SK-N-SH treated with all-trans-retinoic acid at 6 μM for 48 hours (cell line): ENCODE data around the gene SLC2A2.

Experiments
- GLIS3 ChIP-seq: fragments of 250-450 bp; sonication (Bioruptor Pico); IDR thresholded peaks from 2 replicates; pipeline ENCODE4 v1.5.0; 2020; ENCODE audit warnings: mild to moderate bottlenecking, moderate library complexity
- PPARA ChIP-seq: fragments of 250-450 bp; sonication (Bioruptor Pico); IDR thresholded peaks from 2 replicates; pipeline ENCODE4 v1.5.0; 2020; ENCODE audit warnings: mild to moderate bottlenecking, borderline replicate concordance
- RARB ChIP-seq: fragments of 250-450 bp; sonication (Bioruptor Pico); IDR thresholded peaks from 2 replicates; pipeline ENCODE4 v1.8.0; 2021; ENCODE audit warnings: mild to moderate bottlenecking, moderate library complexity
- ZC3H10 ChIP-seq: fragments of 250-450 bp; sonication (Bioruptor Pico); IDR thresholded peaks from 2 replicates; pipeline ENCODE4 v1.5.1; 2021; ENCODE audit warnings: mild to moderate bottlenecking, moderate library complexity
- ZFP3 ChIP-seq: fragments of 250-450 bp; sonication (Bioruptor Pico); IDR thresholded peaks from 2 replicates; pipeline ENCODE4 v1.5.0; 2020; ENCODE audit warnings: mild to moderate bottlenecking, moderate library complexity
- ZFP30 ChIP-seq: fragments of 450-650 bp; formaldehyde crosslinking; IDR thresholded peaks from 2 replicates; pipeline ENCODE4 v1.5.0; 2022; ENCODE audit warnings: mild to moderate bottlenecking, moderate library complexity
- TF ChIP-seq, protein P1 (sequence below): fragments of 250-450 bp; sonication (Bioruptor Pico); IDR thresholded peaks from 2 replicates; pipeline ENCODE4 v1.8.0; 2020; ENCODE audit warnings: mild to moderate bottlenecking, moderate library complexity, borderline replicate concordance

DNA sequence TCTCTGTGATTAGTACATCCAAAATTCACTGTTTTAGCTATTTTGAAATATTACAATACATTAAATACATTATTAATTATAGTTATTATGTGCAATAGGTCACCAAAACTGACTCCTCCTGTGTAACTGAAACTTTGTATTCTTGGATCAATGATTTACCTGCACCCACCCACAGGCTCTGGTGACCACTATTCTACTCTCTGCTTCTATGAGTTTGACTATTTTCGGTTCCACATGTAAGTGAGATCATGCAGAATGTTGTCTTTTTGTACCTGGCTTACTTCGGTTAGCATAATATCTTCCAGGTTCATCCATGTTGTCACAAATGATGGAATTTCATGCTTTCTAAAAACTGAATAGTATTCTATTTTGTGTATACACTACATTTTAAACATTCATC lies 43.8 kb downstream of the SLC2A2 start:
- TF ChIP-seq ZFP3 (CRISPR knock-in tag), result no peak
- TF ChIP-seq ZFP30 (CRISPR knock-in tag), result no peak
- TF ChIP-seq RARB (CRISPR knock-in tag), result no peak
- no peak for TF ChIP-seq ZC3H10 (CRISPR knock-in tag)
- no peak for TF ChIP-seq GLIS3
- no peak for TF ChIP-seq PPARA
- TF ChIP-seq, protein P1, sequence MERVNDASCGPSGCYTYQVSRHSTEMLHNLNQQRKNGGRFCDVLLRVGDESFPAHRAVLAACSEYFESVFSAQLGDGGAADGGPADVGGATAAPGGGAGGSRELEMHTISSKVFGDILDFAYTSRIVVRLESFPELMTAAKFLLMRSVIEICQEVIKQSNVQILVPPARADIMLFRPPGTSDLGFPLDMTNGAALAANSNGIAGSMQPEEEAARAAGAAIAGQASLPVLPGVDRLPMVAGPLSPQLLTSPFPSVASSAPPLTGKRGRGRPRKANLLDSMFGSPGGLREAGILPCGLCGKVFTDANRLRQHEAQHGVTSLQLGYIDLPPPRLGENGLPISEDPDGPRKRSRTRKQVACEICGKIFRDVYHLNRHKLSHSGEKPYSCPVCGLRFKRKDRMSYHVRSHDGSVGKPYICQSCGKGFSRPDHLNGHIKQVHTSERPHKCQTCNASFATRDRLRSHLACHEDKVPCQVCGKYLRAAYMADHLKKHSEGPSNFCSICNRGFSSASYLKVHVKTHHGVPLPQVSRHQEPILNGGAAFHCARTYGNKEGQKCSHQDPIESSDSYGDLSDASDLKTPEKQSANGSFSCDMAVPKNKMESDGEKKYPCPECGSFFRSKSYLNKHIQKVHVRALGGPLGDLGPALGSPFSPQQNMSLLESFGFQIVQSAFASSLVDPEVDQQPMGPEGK, result no peak
